A549 treated with ZK216348 at 1 μM for 4 hours (cell line): ENCODE results near the gene MALT1. TPM values are rescaled to one million over a fixed set of nuclear protein-coding genes. Genes with fewer than 3 reads are reported as not detected.

Source experiments
- total RNA-seq: library from RNA; stranded (reverse); fragments of 200-300 nt; extraction: Qiagen RNA extraction; gene quantifications from 5 replicates; pipeline ENCODE4 v1.2.3, GENCODE V29; 2022; ENCODE audit warnings: low read depth

MALT1 gene, protein sequence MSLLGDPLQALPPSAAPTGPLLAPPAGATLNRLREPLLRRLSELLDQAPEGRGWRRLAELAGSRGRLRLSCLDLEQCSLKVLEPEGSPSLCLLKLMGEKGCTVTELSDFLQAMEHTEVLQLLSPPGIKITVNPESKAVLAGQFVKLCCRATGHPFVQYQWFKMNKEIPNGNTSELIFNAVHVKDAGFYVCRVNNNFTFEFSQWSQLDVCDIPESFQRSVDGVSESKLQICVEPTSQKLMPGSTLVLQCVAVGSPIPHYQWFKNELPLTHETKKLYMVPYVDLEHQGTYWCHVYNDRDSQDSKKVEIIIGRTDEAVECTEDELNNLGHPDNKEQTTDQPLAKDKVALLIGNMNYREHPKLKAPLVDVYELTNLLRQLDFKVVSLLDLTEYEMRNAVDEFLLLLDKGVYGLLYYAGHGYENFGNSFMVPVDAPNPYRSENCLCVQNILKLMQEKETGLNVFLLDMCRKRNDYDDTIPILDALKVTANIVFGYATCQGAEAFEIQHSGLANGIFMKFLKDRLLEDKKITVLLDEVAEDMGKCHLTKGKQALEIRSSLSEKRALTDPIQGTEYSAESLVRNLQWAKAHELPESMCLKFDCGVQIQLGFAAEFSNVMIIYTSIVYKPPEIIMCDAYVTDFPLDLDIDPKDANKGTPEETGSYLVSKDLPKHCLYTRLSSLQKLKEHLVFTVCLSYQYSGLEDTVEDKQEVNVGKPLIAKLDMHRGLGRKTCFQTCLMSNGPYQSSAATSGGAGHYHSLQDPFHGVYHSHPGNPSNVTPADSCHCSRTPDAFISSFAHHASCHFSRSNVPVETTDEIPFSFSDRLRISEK
- 6.8 to 12.1 TPM (median 11.1 TPM) in 5 replicates for total RNA-seq

DNA sequence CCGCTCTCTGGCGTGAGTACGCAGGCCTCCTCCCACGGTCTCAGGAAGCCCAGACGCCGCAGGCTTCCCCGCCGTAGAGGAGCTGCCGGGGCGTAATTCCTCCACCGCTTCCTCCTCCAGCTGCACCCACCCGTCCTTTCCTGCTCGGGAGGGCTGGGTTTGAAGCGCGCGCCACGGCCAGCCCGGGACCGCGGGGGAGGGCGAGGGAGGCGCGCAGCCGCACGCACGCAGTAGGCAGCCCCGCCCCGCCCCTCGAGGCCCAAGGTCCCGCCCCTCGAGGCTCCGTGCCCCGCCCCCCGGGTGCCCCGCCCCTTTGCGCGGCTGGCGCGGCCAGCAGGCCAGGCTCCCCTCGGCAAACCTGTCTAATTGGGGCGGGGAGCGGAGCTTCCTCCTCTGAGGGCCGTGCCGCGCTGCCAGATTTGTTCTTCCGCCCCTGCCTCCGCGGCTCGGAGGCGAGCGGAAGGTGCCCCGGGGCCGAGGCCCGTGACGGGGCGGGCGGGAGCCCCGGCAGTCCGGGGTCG lies at the start of gene MALT1:
TSS of gene MALT1 (plus strand) at position 355 of the 521 bp plus-strand sequence. CDS start 179 bp downstream, outside the sequence.

Other genes with a start within 250 kb of the MALT1 start
- 6.9 to 10.9 TPM (median 7.9 TPM) in 5 replicates for gene ALPK2, start 42.4 kb upstream of the MALT1 start, total RNA-seq
- gene ZNF532, start 193.4 kb downstream of the MALT1 start, total RNA-seq: 17.5 to 26.4 TPM (median 22.4 TPM) in 5 replicates